H9 (cell line): Measurements from ENCODE around the gene TLK1. TPM values are rescaled to one million over a fixed set of nuclear protein-coding genes. Genes with fewer than 3 reads are reported as not detected.

ENCODE experiments used
- DNase-seq: peaks from one replicate; pipeline ENCODE4 v3.0.0-alpha.2; 2017
- H2AFZ ChIP-seq: one replicate; pipeline ENCODE4 v1.6.1; 2013; ENCODE audit warnings: mild to moderate bottlenecking, low read length, control low read depth, moderate library complexity
- H2AK5ac ChIP-seq: 2 replicates; pipeline ENCODE4 v1.6.1; 2013; ENCODE audit warnings: low read length, control low read depth, mixed read lengths; ENCODE audit not compliant: insufficient read length
- H2BK120ac ChIP-seq: one replicate; pipeline ENCODE4 v1.6.1; 2013; ENCODE audit warnings: low read depth, mild to moderate bottlenecking, low read length, control low read depth, inconsistent platforms; ENCODE audit not compliant: poor library complexity, severe bottlenecking
- H2BK12ac ChIP-seq: 2 replicates; pipeline ENCODE4 v1.6.1; 2013; ENCODE audit warnings: low read length, control low read depth, mixed read lengths, low read depth; ENCODE audit not compliant: insufficient read length
- H2BK15ac ChIP-seq: 2 replicates; pipeline ENCODE4 v1.6.1; 2013; ENCODE audit warnings: low read depth, low read length, control low read depth
- H2BK20ac ChIP-seq: one replicate; pipeline ENCODE4 v1.6.1; 2013; ENCODE audit warnings: low read depth, mild to moderate bottlenecking, low read length, control low read depth, inconsistent platforms; ENCODE audit not compliant: poor library complexity, severe bottlenecking
- H2BK5ac ChIP-seq: 2 replicates; pipeline ENCODE4 v1.6.1; 2013; ENCODE audit warnings: low read length, control low read depth, mixed read lengths; ENCODE audit not compliant: insufficient read length
- H3K14ac ChIP-seq: 2 replicates; pipeline ENCODE4 v1.6.1; 2013; ENCODE audit warnings: low read length, control low read depth; ENCODE audit not compliant: insufficient read depth
- H3K18ac ChIP-seq: 2 replicates; pipeline ENCODE4 v1.6.1; 2013; ENCODE audit warnings: low read depth, mild to moderate bottlenecking, mixed read lengths, low read length, control low read depth; ENCODE audit not compliant: insufficient read length
- H3K23ac ChIP-seq: 2 replicates; pipeline ENCODE4 v1.6.1; 2013; ENCODE audit warnings: low read length, control low read depth, mixed read lengths, low read depth; ENCODE audit not compliant: insufficient read length
- H3K23me2 ChIP-seq: 2 replicates; pipeline ENCODE4 v1.6.1; 2013; ENCODE audit warnings: low read depth, mild to moderate bottlenecking, mixed read lengths, low read length, control low read depth; ENCODE audit not compliant: insufficient read length, poor library complexity, severe bottlenecking
- H3K27ac ChIP-seq: 2 replicates; pipeline ENCODE4 v1.5.1; 2013; ENCODE audit warnings: low read length, control low read depth, mixed read lengths, low read depth; ENCODE audit not compliant: insufficient read length
- H3K27me3 ChIP-seq: 2 replicates; pipeline ENCODE4 v1.6.1; 2013; ENCODE audit warnings: low read length, control low read depth, inconsistent platforms; ENCODE audit not compliant: insufficient read depth
- H3K4ac ChIP-seq: 2 replicates; pipeline ENCODE4 v1.6.1; 2013; ENCODE audit warnings: low read depth, mild to moderate bottlenecking, control low read depth, inconsistent platforms, low read length, moderate library complexity
- H3K4me1 ChIP-seq: 2 replicates; pipeline ENCODE4 v1.6.1; 2013; ENCODE audit warnings: low read length, control low read depth, inconsistent platforms; ENCODE audit not compliant: insufficient read depth
- H3K4me2 ChIP-seq: 2 replicates; pipeline ENCODE4 v1.6.1; 2013; ENCODE audit warnings: low read length, control low read depth, mixed read lengths; ENCODE audit not compliant: insufficient read length, insufficient read depth
- H3K56ac ChIP-seq: 2 replicates; pipeline ENCODE4 v1.6.1; 2013; ENCODE audit warnings: low read depth, mild to moderate bottlenecking, mixed read lengths, low read length, control low read depth; ENCODE audit not compliant: insufficient read length
- H3K79me1 ChIP-seq: 2 replicates; pipeline ENCODE4 v1.6.1; 2013; ENCODE audit warnings: low read depth, mild to moderate bottlenecking, moderate library complexity, low read length, control low read depth, inconsistent platforms; ENCODE audit not compliant: insufficient read depth, poor library complexity, severe bottlenecking
- H3K79me2 ChIP-seq: 2 replicates; pipeline ENCODE4 v1.6.1; 2013; ENCODE audit warnings: low read length, control low read depth, inconsistent platforms; ENCODE audit not compliant: insufficient read depth
- H3K9ac ChIP-seq: 2 replicates; pipeline ENCODE4 v1.6.1; 2013; ENCODE audit warnings: low read length, control low read depth, mixed read lengths; ENCODE audit not compliant: insufficient read length; ENCODE audit errors: extremely low read depth
- H3K9me3 ChIP-seq: one replicate; pipeline ENCODE4 v1.6.1; 2013; ENCODE audit warnings: low read depth, low read length, inconsistent platforms; ENCODE audit not compliant: control insufficient read depth
- H3T11ph ChIP-seq: one replicate; pipeline ENCODE4 v1.6.1; 2013; ENCODE audit warnings: mild to moderate bottlenecking, low read length, control low read depth, inconsistent platforms
- H4K20me1 ChIP-seq: one replicate; pipeline ENCODE4 v1.6.1; 2013; ENCODE audit not compliant: control insufficient read depth, insufficient read length, insufficient read depth
- H4K5ac ChIP-seq: 2 replicates; pipeline ENCODE4 v1.6.1; 2013; ENCODE audit warnings: low read depth, mild to moderate bottlenecking, mixed read lengths, low read length, control low read depth; ENCODE audit not compliant: insufficient read length
- H4K8ac ChIP-seq: replicated peaks from 2 replicates; pipeline ENCODE4 v1.6.1; 2013; ENCODE audit warnings: low read length, control low read depth, mixed read lengths, low read depth; ENCODE audit not compliant: insufficient read length
- H4K91ac ChIP-seq: 2 replicates; pipeline ENCODE4 v1.6.1; 2013; ENCODE audit warnings: low read depth, mild to moderate bottlenecking, moderate library complexity, mixed read lengths, low read length, control low read depth; ENCODE audit not compliant: insufficient read length
- H3K27ac Mint-ChIP-seq, 3 experiments: 2 replicates in 2 of 3; 3 replicates in 1 of 3; pipeline ENCODE4 v1.8.0; 2020 to 2021; ENCODE audit warnings: mixed read lengths in 3 of 3, mild to moderate bottlenecking in 1 of 3, moderate library complexity in 1 of 3
- H3K27me3 Mint-ChIP-seq: 2 replicates; pipeline ENCODE4 v1.8.0; 2021; ENCODE audit warnings: low read depth, mild to moderate bottlenecking, moderate library complexity, mixed read lengths
- H3K36me3 Mint-ChIP-seq, 3 experiments: 2 replicates in 2 of 3; 3 replicates in 1 of 3; pipeline ENCODE4 v1.8.0; 2020 to 2021; ENCODE audit warnings: low read depth in 3 of 3, mixed read lengths in 3 of 3; ENCODE audit not compliant: insufficient read depth in 1 of 3
- H3K4me1 Mint-ChIP-seq, 2 experiments: 2 replicates each; pipeline ENCODE4 v1.8.0; 2020; ENCODE audit warnings: mixed read lengths in 2 of 2
- H3K4me3 Mint-ChIP-seq, 2 experiments: 2 replicates in 1 of 2; 3 replicates in 1 of 2; pipeline ENCODE4 v1.8.0; 2020 to 2021; ENCODE audit warnings: mild to moderate bottlenecking in 2 of 2, mixed read lengths in 2 of 2, moderate library complexity in 1 of 2
- H3K9me3 Mint-ChIP-seq, 2 experiments: 2 replicates in 1 of 2; 3 replicates in 1 of 2; pipeline ENCODE4 v1.8.0; 2020; ENCODE audit warnings: mild to moderate bottlenecking in 2 of 2, mixed read lengths in 2 of 2, moderate library complexity in 1 of 2
- CTCF ChIP-seq: fragments of 200-600 bp; sonication (generic); conservative IDR thresholded peaks from 3 replicates; pipeline ENCODE4 v1.8.0; 2021; ENCODE audit warnings: antibody characterized with exemption, mild to moderate bottlenecking
- WGBS: extraction: QIAGEN DNeasy Blood & Tissue Kit; methylation state at CpG from one replicate; pipeline ENCODE4 v1.1.7; 2013; ENCODE audit warnings: missing lambda C conversion rate, low lambda C conversion rate, mixed read lengths; ENCODE audit not compliant: insufficient read length; ENCODE audit errors: extremely low coverage; 5-methylcytosine and 5-hydroxymethylcytosine counted together
- total RNA-seq: library from RNA; stranded (reverse); gene quantifications from 2 replicates; pipeline ENCODE4 v1.2.1, GENCODE V29; 2021

Gene TLK1
- total RNA-seq, 1 experiment from 2014 or later: 112 TPM

DNA sequence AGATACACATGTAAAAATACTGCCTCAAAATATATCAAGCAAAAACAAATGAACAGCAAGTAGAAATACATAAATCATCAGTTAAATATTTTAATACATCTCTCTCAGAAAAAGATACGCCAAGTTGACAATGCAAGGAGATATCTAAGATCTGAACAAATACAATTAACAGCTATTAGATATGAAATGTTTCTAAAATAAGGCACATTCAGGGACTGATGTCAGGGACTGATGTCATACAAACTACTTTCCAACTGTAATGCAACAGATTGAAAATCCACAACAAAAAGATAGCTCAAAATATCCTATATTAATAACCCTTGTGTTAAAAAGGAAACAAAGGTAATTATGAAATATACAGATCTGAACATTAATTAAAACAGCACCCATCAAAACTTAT is 51.7 kb downstream of the TLK1 start:
- Histone ChIP-seq H2BK5ac (no peak overlapping the region), H3K4me2 (no peak overlapping the region), H3K27me3 (no peaks in the 10 kb centered on the region), H4K20me1 (no peaks in the 10 kb centered on the region), H2BK120ac (no peak overlapping the region), H3K56ac (no peak overlapping the region), H4K5ac (no peak overlapping the region), H3K27ac (no peak overlapping the region), H3K4ac (no peak overlapping the region), H3K9ac (no peak overlapping the region), H2BK20ac (no peak overlapping the region), H2BK15ac (no peak overlapping the region), H3T11ph (no peak overlapping the region), H3K23ac (no peak overlapping the region), H4K91ac (no peak overlapping the region), H3K14ac (no peak overlapping the region), H3K79me1 (peaks cover 3% of the 10 kb centered on the region), H3K4me1 (no peaks in the 10 kb centered on the region), H3K79me2 (peaks cover 14% of the 10 kb centered on the region), H2AFZ (no peak overlapping the region), H2BK12ac (no peak overlapping the region), H2AK5ac (no peak overlapping the region), H3K23me2 (no peaks in the 10 kb centered on the region), H4K8ac (no peak overlapping the region), H3K18ac (no peak overlapping the region), H3K9me3 (no peaks in the 10 kb centered on the region)
- H3K4me3 Mint-ChIP-seq: no peak overlapping the region
- no CpG with 5 or more reads among the region's 1 CpG for WGBS
- H3K27me3 Mint-ChIP-seq: no peaks in the 10 kb centered on the region
- H3K4me1 Mint-ChIP-seq: peaks cover 7 to 8% of the 10 kb centered on the region in 2 experiments; a peak in 3 of 4 replicates
- peaks cover 6 to 43% (median 18%) of the 10 kb centered on the region in 3 experiments; a peak in 6 of 7 replicates for H3K36me3 Mint-ChIP-seq
- no peaks in the 10 kb centered on the region for H3K9me3 Mint-ChIP-seq
- DNase-seq: no peak
- no peak overlapping the region; a peak in 2 of 7 replicates for H3K27ac Mint-ChIP-seq
- TF ChIP-seq CTCF: no peak
